Activated CD8-positive, alpha-beta T cell treated with anti-CD3 and anti-CD28 coated beads, Interleukin-2, amount 10 ng/mL, durations not matched to agents 7 days and 5 days (primary cell): ENCODE measurements around the gene SUGCT. TPM values are rescaled to one million over a fixed set of nuclear protein-coding genes. Genes with fewer than 3 reads are reported as not detected.

ENCODE experiments used
- ATAC-seq: fragments of 150-1000 bp; cut with Tn5 transposase; one replicate; pipeline ENCODE4 v1.10.0; 2021; ENCODE audit warnings: moderate library complexity
- CTCF ChIA-PET: fragments of 350-600 bp; sonication (Branson Sonifier 250); formaldehyde crosslinking; loops from one replicate; lab custom pipeline; 2021; ENCODE audit warnings: antibody characterized with exemption; lab: Charles Lee
- POLR2A ChIA-PET: fragments of 350-600 bp; sonication (Branson Sonifier 250); formaldehyde crosslinking; loops from one replicate; lab custom pipeline; 2021; ENCODE audit warnings: antibody characterized with exemption; lab: Charles Lee
- DNase-seq: peaks from one replicate; pipeline ENCODE4 v3.0.0-alpha.2; 2020
- H3K27ac Mint-ChIP-seq: one replicate; pipeline ENCODE4 v1.8.0; 2021; ENCODE audit warnings: mild to moderate bottlenecking, mixed read lengths
- H3K27me3 Mint-ChIP-seq: one replicate; pipeline ENCODE4 v1.8.0; 2021; ENCODE audit warnings: low read depth, mixed read lengths
- H3K36me3 Mint-ChIP-seq: one replicate; pipeline ENCODE4 v1.8.0; 2021; ENCODE audit warnings: low read depth, mixed read lengths
- H3K4me1 Mint-ChIP-seq: one replicate; pipeline ENCODE4 v1.8.0; 2021; ENCODE audit warnings: low read depth, mixed read lengths
- H3K4me3 Mint-ChIP-seq: one replicate; pipeline ENCODE4 v1.8.0; 2021; ENCODE audit warnings: mild to moderate bottlenecking, mixed read lengths
- H3K9me3 Mint-ChIP-seq: one replicate; pipeline ENCODE4 v1.8.0; 2022; ENCODE audit warnings: mixed read lengths; ENCODE audit not compliant: insufficient read depth
- total RNA-seq, 2 experiments: library from RNA; stranded (reverse); gene quantifications; one replicate each; pipeline ENCODE4 v1.2.3, GENCODE V29; 2021

The SUGCT gene
- total RNA-seq, 2 experiments from 2014 or later, result 0.44 TPM; not detected in 1

GRCh38 chr7:40306596-40306995, 171.8 kb downstream of the SUGCT start:
- DNase-seq, result no peak
- CTCF ChIA-PET, result interaction anchor here (1.3 kb wide), 1 partner anchor 74 kb away, joined by 4 read pairs; no protein-coding TSS in a partner anchor
- no peaks in the 10 kb centered on the region for H3K36me3 Mint-ChIP-seq
- POLR2A ChIA-PET, result no interaction called here
- H3K4me3 Mint-ChIP-seq, result no peak overlapping the region
- H3K27ac Mint-ChIP-seq, result no peak overlapping the region
- H3K4me1 Mint-ChIP-seq, result peaks cover 5% of the 10 kb centered on the region
- H3K9me3 Mint-ChIP-seq, result no peaks in the 10 kb centered on the region
- no peak for ATAC-seq
- no peaks in the 10 kb centered on the region for H3K27me3 Mint-ChIP-seq

- DNase-seq (no peak), ATAC-seq (no peak)
- ChIA-PET CTCF (no interaction called here), POLR2A (no interaction called here)
- H3K9me3 Mint-ChIP-seq, result no peaks in the 10 kb centered on the region
- H3K27ac Mint-ChIP-seq, result no peak overlapping the region
- H3K27me3 Mint-ChIP-seq, result no peaks in the 10 kb centered on the region
- H3K36me3 Mint-ChIP-seq, result no peaks in the 10 kb centered on the region
- H3K4me1 Mint-ChIP-seq, result peaks cover 5% of the 10 kb centered on the region
- no peak overlapping the region for H3K4me3 Mint-ChIP-seq
These were observed 175.5 kb downstream of the SUGCT start for GRCh38 chr7:40310258-40310657.

GRCh38 chr7:40311307-40311706, 176.5 kb downstream of the SUGCT start:
- ChIA-PET POLR2A (interaction anchor here (0.7 kb wide), 1 partner anchor 165 kb away, joined by 3 read pairs; no protein-coding TSS in a partner anchor), CTCF (no interaction called here)
- DNase-seq, result no peak
- Mint-ChIP-seq H3K9me3 (no peaks in the 10 kb centered on the region), H3K4me1 (peaks cover 5% of the 10 kb centered on the region), H3K27ac (no peak overlapping the region), H3K36me3 (no peaks in the 10 kb centered on the region), H3K27me3 (no peaks in the 10 kb centered on the region), H3K4me3 (no peak overlapping the region)
- no peak for ATAC-seq

GRCh38 chr7:40315277-40315676, 180.5 kb downstream of the SUGCT start:
- Mint-ChIP-seq H3K27ac (no peak overlapping the region), H3K4me3 (no peak overlapping the region), H3K9me3 (no peaks in the 10 kb centered on the region), H3K36me3 (no peaks in the 10 kb centered on the region), H3K27me3 (no peaks in the 10 kb centered on the region), H3K4me1 (peaks cover 5% of the 10 kb centered on the region)
- POLR2A ChIA-PET, result no interaction called here
- DNase-seq (no peak), ATAC-seq (no peak)
- CTCF ChIA-PET, result no interaction called here

GRCh38 chr7:40316176-40316575, 181.4 kb downstream of the SUGCT start:
- ChIA-PET POLR2A (no interaction called here), CTCF (no interaction called here)
- ATAC-seq, result no peak
- no peak for DNase-seq
- Mint-ChIP-seq H3K27me3 (no peaks in the 10 kb centered on the region), H3K4me3 (no peak overlapping the region), H3K4me1 (peaks cover 4% of the 10 kb centered on the region), H3K36me3 (no peaks in the 10 kb centered on the region), H3K27ac (no peak overlapping the region), H3K9me3 (no peaks in the 10 kb centered on the region)

GRCh38 chr7:40324914-40325313, 190.1 kb downstream of the SUGCT start:
- POLR2A ChIA-PET, result no interaction called here
- Mint-ChIP-seq H3K27ac (no peak overlapping the region), H3K4me3 (no peak overlapping the region), H3K9me3 (no peaks in the 10 kb centered on the region), H3K4me1 (no peaks in the 10 kb centered on the region), H3K27me3 (no peaks in the 10 kb centered on the region), H3K36me3 (no peaks in the 10 kb centered on the region)
- no peak for ATAC-seq
- CTCF ChIA-PET, result no interaction called here
- DNase-seq, result no peak

- no peaks in the 10 kb centered on the region for H3K36me3 Mint-ChIP-seq
- H3K27me3 Mint-ChIP-seq, result no peaks in the 10 kb centered on the region
- H3K4me1 Mint-ChIP-seq, result no peaks in the 10 kb centered on the region
- ATAC-seq (no peak), DNase-seq (no peak)
- no peak overlapping the region for H3K4me3 Mint-ChIP-seq
- ChIA-PET CTCF (interaction anchor here (1.0 kb wide), 1 partner anchor 95 kb away, joined by 3 read pairs; no protein-coding TSS in a partner anchor), POLR2A (no interaction called here)
- H3K27ac Mint-ChIP-seq, result no peak overlapping the region
- no peaks in the 10 kb centered on the region for H3K9me3 Mint-ChIP-seq
These were observed 192.3 kb downstream of the SUGCT start for GRCh38 chr7:40327113-40327512.

- DNase-seq, result no peak
- CTCF ChIA-PET, result interaction anchor here (1.0 kb wide), 1 partner anchor 96 kb away, joined by 3 read pairs; no protein-coding TSS in a partner anchor
- no peaks in the 10 kb centered on the region for H3K27me3 Mint-ChIP-seq
- no peaks in the 10 kb centered on the region for H3K36me3 Mint-ChIP-seq
- H3K9me3 Mint-ChIP-seq, result no peaks in the 10 kb centered on the region
- POLR2A ChIA-PET, result no interaction called here
- H3K4me1 Mint-ChIP-seq, result no peaks in the 10 kb centered on the region
- no peak overlapping the region for H3K4me3 Mint-ChIP-seq
- H3K27ac Mint-ChIP-seq, result no peak overlapping the region
- ATAC-seq, result no peak
These were observed 193.1 kb downstream of the SUGCT start for GRCh38 chr7:40327873-40328272.

- POLR2A ChIA-PET, result no interaction called here
- CTCF ChIA-PET, result no interaction called here
- Mint-ChIP-seq H3K9me3 (no peaks in the 10 kb centered on the region), H3K36me3 (no peaks in the 10 kb centered on the region), H3K27me3 (no peaks in the 10 kb centered on the region), H3K4me1 (no peaks in the 10 kb centered on the region), H3K4me3 (no peak overlapping the region), H3K27ac (no peak overlapping the region)
- DNase-seq, result no peak
- no peak for ATAC-seq
These were observed 194.9 kb downstream of the SUGCT start for GRCh38 chr7:40329601-40330153.

- Mint-ChIP-seq H3K9me3 (no peaks in the 10 kb centered on the region), H3K4me3 (no peak overlapping the region), H3K36me3 (no peaks in the 10 kb centered on the region), H3K27ac (no peak overlapping the region), H3K27me3 (no peaks in the 10 kb centered on the region), H3K4me1 (no peaks in the 10 kb centered on the region)
- CTCF ChIA-PET, result interaction anchor here (1.2 to 3.0 kb wide), 4 partner anchors 98 to 279 kb away, joined by 3 to 9 read pairs (median 6); no protein-coding TSS in a partner anchor
- DNase-seq, result no peak
- no peak for ATAC-seq
- POLR2A ChIA-PET, result interaction anchor here (0.7 kb wide), 1 partner anchor 30 kb away, joined by 3 read pairs; no protein-coding TSS in a partner anchor
These were observed 195.6 kb downstream of the SUGCT start for GRCh38 chr7:40330408-40330807.

- ATAC-seq (no peak), DNase-seq (no peak)
- Mint-ChIP-seq H3K9me3 (no peaks in the 10 kb centered on the region), H3K27ac (no peak overlapping the region), H3K36me3 (no peaks in the 10 kb centered on the region), H3K27me3 (no peaks in the 10 kb centered on the region), H3K4me1 (no peaks in the 10 kb centered on the region), H3K4me3 (no peak overlapping the region)
- POLR2A ChIA-PET, result no interaction called here
- CTCF ChIA-PET, result interaction anchor here (1.4 to 3.0 kb wide), 3 partner anchors 99 to 278 kb away, joined by 3 to 9 read pairs (median 9); no protein-coding TSS in a partner anchor
These were observed 197.1 kb downstream of the SUGCT start for GRCh38 chr7:40331915-40332314.

- no peaks in the 10 kb centered on the region for H3K27me3 Mint-ChIP-seq
- ChIA-PET POLR2A (no interaction called here), CTCF (interaction anchor here (2.2 to 3.0 kb wide), 2 partner anchors 100 to 272 kb away, joined by 9 read pairs; no protein-coding TSS in a partner anchor)
- H3K4me1 Mint-ChIP-seq, result no peaks in the 10 kb centered on the region
- H3K9me3 Mint-ChIP-seq, result no peaks in the 10 kb centered on the region
- ATAC-seq (no peak), DNase-seq (no peak)
- H3K27ac Mint-ChIP-seq, result no peak overlapping the region
- H3K36me3 Mint-ChIP-seq, result no peaks in the 10 kb centered on the region
- H3K4me3 Mint-ChIP-seq, result no peak overlapping the region
These were observed 197.7 kb downstream of the SUGCT start for GRCh38 chr7:40332516-40332915.
